ENCODE measurements around the gene NOB1. TPM values are rescaled to one million over a fixed set of nuclear protein-coding genes. Genes with fewer than 3 reads are reported as not detected.
"Not testable (repeated sequence)": the region's sequence is repeated elsewhere in the genome, so short reads cannot be mapped to it uniquely, and the experiment has no call there.

Gene NOB1
- polyA plus RNA-seq (2012; ENCODE audit: insufficient read depth, insufficient read length) = 93.6 TPM

- DNase-seq (ENCODE audit: low read depth, low spot score) = peak; percentile 96
- H3K4me3 ChIP-seq (ENCODE audit: low read length) = peak within 1 kb of the TSS; percentile 99
Measured at GRCh38 chr16:69754469-69755310, at the start of gene NOB1. Gene NOB1 (minus strand): TSS chr16:69754926. CDS start chr16:69754910, 16 bp downstream.

GRCh38 chr16:69804297-69804696, 49.6 kb upstream of the NOB1 start:
- DNase-seq (ENCODE audit: low read depth, low spot score) = no peak
- H3K4me3 ChIP-seq (ENCODE audit: low read length) = no peak overlapping the region

- H3K4me3 ChIP-seq (ENCODE audit: low read length) = no peak overlapping the region
- no peak for DNase-seq (ENCODE audit: low read depth, low spot score)
Measured at GRCh38 chr16:69799611-69800031, 44.9 kb upstream of the NOB1 start.

- no peak for DNase-seq (ENCODE audit: low read depth, low spot score)
- H3K4me3 ChIP-seq (ENCODE audit: low read length) = no peak overlapping the region
Measured at GRCh38 chr16:69798466-69798865, 43.7 kb upstream of the NOB1 start.

GRCh38 chr16:69796285-69797118, 41.8 kb upstream of the NOB1 start:
- no peak overlapping the region for H3K4me3 ChIP-seq (ENCODE audit: low read length)
- DNase-seq (ENCODE audit: low read depth, low spot score) = peak; percentile 46

- no peak for DNase-seq (ENCODE audit: low read depth, low spot score)
Measured at GRCh38 chr16:69794486-69794885, 39.8 kb upstream of the NOB1 start.

GRCh38 chr16:69793526-69793925, 38.8 kb upstream of the NOB1 start:
- DNase-seq (ENCODE audit: low read depth, low spot score) = no peak
- H3K4me3 ChIP-seq (ENCODE audit: low read length) = no peak overlapping the region

More at GRCh38 chr16:69794486-69794885, 39.8 kb upstream of the NOB1 start:
- no peak overlapping the region for H3K4me3 ChIP-seq (ENCODE audit: low read length)

- not testable (repeated sequence) for DNase-seq (ENCODE audit: low read depth, low spot score); H3K4me3 ChIP-seq (ENCODE audit: low read length)
Measured at GRCh38 chr16:69791391-69791847, 36.7 kb upstream of the NOB1 start.

- no peak for DNase-seq (ENCODE audit: low read depth, low spot score)
- H3K4me3 ChIP-seq (ENCODE audit: low read length) = no peak overlapping the region
Measured at GRCh38 chr16:69787883-69788282, 33.2 kb upstream of the NOB1 start.

GRCh38 chr16:69784586-69784985, 29.9 kb upstream of the NOB1 start:
- H3K4me3 ChIP-seq (ENCODE audit: low read length) = no peak overlapping the region
- no peak for DNase-seq (ENCODE audit: low read depth, low spot score)

- no peak for DNase-seq (ENCODE audit: low read depth, low spot score)
- no peak overlapping the region for H3K4me3 ChIP-seq (ENCODE audit: low read length)
Measured at GRCh38 chr16:69781118-69781517, 26.4 kb upstream of the NOB1 start.

- DNase-seq (ENCODE audit: low read depth, low spot score) = no peak
- no peak overlapping the region for H3K4me3 ChIP-seq (ENCODE audit: low read length)
Measured at GRCh38 chr16:69779724-69780123, 25.0 kb upstream of the NOB1 start.

GRCh38 chr16:69775563-69775962, 20.8 kb upstream of the NOB1 start:
- DNase-seq (ENCODE audit: low read depth, low spot score) = no peak
- no peak overlapping the region for H3K4me3 ChIP-seq (ENCODE audit: low read length)

GRCh38 chr16:69773260-69773947, 18.7 kb upstream of the NOB1 start:
- no peak for DNase-seq (ENCODE audit: low read depth, low spot score)
- H3K4me3 ChIP-seq (ENCODE audit: low read length) = no peak overlapping the region

- no peak for DNase-seq (ENCODE audit: low read depth, low spot score)
- H3K4me3 ChIP-seq (ENCODE audit: low read length) = no peak overlapping the region
Measured at GRCh38 chr16:69771651-69771967, 16.9 kb upstream of the NOB1 start.

- DNase-seq (ENCODE audit: low read depth, low spot score) = no peak
- no peak overlapping the region for H3K4me3 ChIP-seq (ENCODE audit: low read length)
Measured at GRCh38 chr16:69769404-69769803, 14.7 kb upstream of the NOB1 start.

GRCh38 chr16:69768666-69769065, 13.9 kb upstream of the NOB1 start:
- no peak overlapping the region for H3K4me3 ChIP-seq (ENCODE audit: low read length)
- DNase-seq (ENCODE audit: low read depth, low spot score) = no peak

GRCh38 chr16:69767459-69768229, 12.9 kb upstream of the NOB1 start:
- DNase-seq (ENCODE audit: low read depth, low spot score) = no peak
- H3K4me3 ChIP-seq (ENCODE audit: low read length) = no peak overlapping the region

GRCh38 chr16:69763599-69763942, 8.8 kb upstream of the NOB1 start:
- no peak overlapping the region for H3K4me3 ChIP-seq (ENCODE audit: low read length)
- no peak for DNase-seq (ENCODE audit: low read depth, low spot score)

Data from Jurkat, Clone E6-1 (cell line).